ENCODE data around the gene CCDC9. TPM values are rescaled to one million over a fixed set of nuclear protein-coding genes. Genes with fewer than 3 reads are reported as not detected.

Gene CCDC9
- total and polyA plus RNA-seq, 2 of the 13 experiments (the other 11 are each of a cell fraction or from before 2014, with no cell fraction given): 2.9 to 6.3 TPM

DNA sequence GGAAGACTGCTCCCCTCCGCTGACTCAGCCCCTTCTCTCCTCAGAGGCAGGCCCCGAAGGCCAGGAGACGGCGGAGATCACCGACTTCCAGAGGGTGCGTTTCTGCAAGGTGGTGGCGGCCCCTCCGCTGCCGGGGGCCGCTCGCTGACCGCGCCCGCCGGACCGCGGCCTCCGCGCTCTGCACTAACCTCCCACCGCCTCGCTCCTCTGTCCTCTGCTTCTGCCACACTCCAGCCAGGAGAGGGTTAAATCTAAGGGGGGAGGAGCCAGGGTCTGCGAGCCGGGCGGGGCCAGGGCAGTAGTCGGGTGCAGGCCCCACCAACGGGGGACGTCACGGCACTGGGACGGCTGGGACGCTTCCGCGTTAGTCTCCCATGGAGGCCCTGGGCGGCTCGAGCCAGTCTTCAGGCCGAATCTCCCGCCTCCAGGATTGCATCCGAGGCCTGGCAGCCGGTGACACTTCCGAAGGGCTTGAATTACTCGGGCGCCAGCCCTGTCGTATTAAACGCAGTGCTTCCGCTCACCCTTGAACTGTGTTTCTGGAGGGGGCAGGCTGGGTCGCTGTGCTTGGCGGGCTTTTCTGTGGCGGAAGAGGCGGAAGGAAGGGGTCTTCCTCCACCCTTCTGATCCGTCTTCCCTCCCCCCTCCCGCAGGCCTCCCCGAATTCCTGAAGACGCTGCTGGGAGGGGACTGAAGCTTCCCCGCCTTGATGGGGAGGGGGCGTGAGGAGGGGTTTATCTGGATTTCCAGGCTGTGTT is 17.2 kb downstream of the CCDC9 start:
- Histone ChIP-seq H3K4me3 (replicated peaks in 1 of 3; ENCODE audit: insufficient read depth in 1 of 3, low read depth in 2 of 3, low read length in 3 of 3) (peak overlapping the region; percentile 73 to 85 (median 75)), H3K27me3 (ENCODE audit: control insufficient read depth in 1 of 2, insufficient read depth in 2 of 2, low read length in 2 of 2) (no peaks in the 10 kb centered on the region), H3K27ac (ENCODE audit: extremely low read length, insufficient read depth, low read length) (peak overlapping the region; percentile 98), H3K36me3 (replicated peaks in 1 of 2; ENCODE audit: control insufficient read depth in 1 of 2, insufficient read depth in 2 of 2, low read length in 2 of 2) (peaks cover 5 to 10% of the 10 kb centered on the region in 2 experiments; a peak in 3 of 5 replicates), H3K4me2 (ENCODE audit: low read depth, low read length) (peak overlapping the region; percentile 96), H2AFZ (ENCODE audit: low read length) (no peak overlapping the region), H3K9ac (ENCODE audit: insufficient read depth, low read depth, low read length) (peak overlapping the region; percentile 84), H3K4me1 (ENCODE audit: insufficient read depth, low read length) (peaks cover 24% of the 10 kb centered on the region), H3K9me3 (ENCODE audit: low read length) (no peaks in the 10 kb centered on the region), H3K79me2 (ENCODE audit: insufficient read depth, low read length) (no peaks in the 10 kb centered on the region), H4K20me1 (ENCODE audit: insufficient read depth, low read length) (peaks cover 3% of the 10 kb centered on the region; the same call in 1 of the 2 replicates)
- FAIRE-seq: peak; percentile 12
- intact Hi-C loops (cut with micrococcal nuclease; ENCODE audit: unreplicated experiment): loop anchor here (1.0 kb wide), 1 partner anchor 16 kb away; no protein-coding TSS in a partner anchor
- peak; percentile 84 for DNase-seq (ENCODE audit: low spot score)
- ChIA-PET POLR2A (interaction anchor here (0.6 to 2.3 kb wide), 10 partner anchors 8 to 160 kb away, joined by 3 to 57 read pairs (median 4); partner anchors contain the start of genes CCDC9 and ZC3H4), CTCF (ENCODE audit: low intra/inter-chr PET ratio, low total read pairs) (no interaction called here)
- peak; percentile 89 for ATAC-seq
- 0% methylated on average over 11 of the region's 54 CpGs for WGBS (ENCODE audit: low lambda C conversion rate)
- TSS peak; percentile 79 for BruUV-seq (replicated peaks)
- in situ Hi-C loops (cut with HindIII; ENCODE audit: extremely low pct_ligation_motif_present, low pct_unique_long_range_greater_than_20kb): no loop called here
- no peak for TF ChIP-seq ZNF432 (CRISPR knock-in tag; IDR thresholded peaks at IDR 0.05; ENCODE audit: borderline replicate concordance)
- TF ChIP-seq ZNF746 (CRISPR knock-in tag; IDR thresholded peaks at IDR 0.05): no peak
- 0 out of 2 replicates have a peak, but pooled peaks have one; percentile 70 for TF ChIP-seq ZGPAT (CRISPR knock-in tag; IDR thresholded peaks at IDR 0.05)
- TF ChIP-seq HIC2 (CRISPR knock-in tag; IDR thresholded peaks at IDR 0.05; ENCODE audit: low read depth): no peak
- peak; percentile 73; the same call in 1 of the 2 replicates for TF ChIP-seq MTA1 (CRISPR knock-in tag; IDR thresholded peaks at IDR 0.05; ENCODE audit: borderline replicate concordance)
- no peak; the same call in 1 of the 2 replicates for TF ChIP-seq ZMYM4 (CRISPR knock-in tag; IDR thresholded peaks at IDR 0.05)
- no peak for TF ChIP-seq FOXM1 (CRISPR knock-in tag; IDR thresholded peaks at IDR 0.05)
- no peak; the same call in 1 of the 2 replicates for TF ChIP-seq ZMAT3 (CRISPR knock-in tag; conservative IDR thresholded peaks at IDR 0.05)
- no peak; the same call in 1 of the 2 replicates for TF ChIP-seq ZFP37 (CRISPR knock-in tag; IDR thresholded peaks at IDR 0.05; ENCODE audit: borderline replicate concordance)
- peak; percentile 40; the same call in 1 of the 2 replicates for TF ChIP-seq ZNF777 (CRISPR knock-in tag; IDR thresholded peaks at IDR 0.05)
- no peak for TF ChIP-seq TIGD3 (CRISPR knock-in tag; IDR thresholded peaks at IDR 0.05; ENCODE audit: borderline replicate concordance)
- no peak; the same call in 1 of the 2 replicates for TF ChIP-seq ZBTB7B (CRISPR knock-in tag; IDR thresholded peaks at IDR 0.05)
- no peak for TF ChIP-seq KDM1A (CRISPR knock-in tag; IDR thresholded peaks at IDR 0.05)
- TF ChIP-seq ZNF232 (CRISPR knock-in tag; IDR thresholded peaks at IDR 0.05; ENCODE audit: borderline replicate concordance): peak; percentile 24; the same call in 1 of the 2 replicates
- TF ChIP-seq RCOR2 (CRISPR knock-in tag; IDR thresholded peaks at IDR 0.05): no peak
- no peak for TF ChIP-seq SP1 (IDR thresholded peaks at IDR 0.05)
- peak; percentile 92 for TF ChIP-seq SP1 (CRISPR knock-in tag; IDR thresholded peaks at IDR 0.05)
- 0 out of 2 replicates have a peak, but pooled peaks have one; percentile 80 for TF ChIP-seq ZNF451 (CRISPR knock-in tag; IDR thresholded peaks at IDR 0.05)
- TF ChIP-seq SNAI1 (CRISPR knock-in tag; IDR thresholded peaks at IDR 0.05; ENCODE audit: borderline replicate concordance): 0 out of 2 replicates have a peak, but pooled peaks have one; percentile 37
- no peak; the same call in 1 of the 2 replicates for TF ChIP-seq ZNF816 (CRISPR knock-in tag; IDR thresholded peaks at IDR 0.05; ENCODE audit: borderline replicate concordance)
